Measurements from ENCODE around the gene ARMC6. TPM values are rescaled to one million over a fixed set of nuclear protein-coding genes. Genes with fewer than 3 reads are reported as not detected.

Gene ARMC6
- total RNA-seq, 1 experiment from 2014 or later = 51.4 TPM

DNA sequence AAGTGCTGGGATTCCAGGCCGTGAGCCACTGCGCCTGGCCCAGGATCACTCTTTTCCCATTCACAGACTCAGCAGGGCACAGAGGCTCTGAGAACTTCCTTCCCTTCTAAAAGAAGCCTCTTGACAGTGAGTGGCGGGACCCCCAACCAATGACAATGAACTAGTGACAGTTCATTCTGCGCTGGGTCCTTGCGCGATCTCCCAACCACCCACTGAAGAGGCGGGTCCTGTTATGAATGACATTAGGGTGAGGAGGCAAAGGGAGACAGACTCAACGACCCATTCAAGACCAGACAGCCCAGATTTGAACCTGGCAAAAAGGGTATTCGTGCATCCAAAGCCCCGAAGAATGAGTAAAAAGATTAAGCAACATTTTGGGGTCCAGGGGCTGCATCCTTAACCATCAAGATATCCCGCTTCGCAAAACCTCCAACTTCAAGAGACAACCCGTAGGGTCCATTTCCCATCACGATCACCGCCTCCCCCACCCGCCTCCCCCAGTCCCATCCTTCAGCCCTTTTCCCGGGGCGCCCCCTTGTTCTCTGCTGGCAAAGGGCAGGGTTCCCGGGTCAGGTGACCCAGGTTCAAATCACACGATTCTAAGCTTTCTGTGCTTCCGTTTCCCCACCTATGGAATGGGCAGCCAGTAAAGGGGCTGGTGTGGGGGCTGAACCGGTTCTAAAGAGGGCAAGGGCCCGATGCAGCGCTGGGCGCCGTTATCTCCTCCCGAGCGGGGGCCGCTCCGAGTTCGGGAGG lies 805 bp upstream of the ARMC6 start:
- H3K9me3 ChIP-seq (ENCODE audit: control insufficient read depth, insufficient read depth, low read depth, low read length) = no peaks in the 10 kb centered on the region
- peak overlapping the region; percentile 85 to 86 for H3K4me3 ChIP-seq (ENCODE audit: low read depth in 2 of 2, low read length in 2 of 2)
- H3K27ac ChIP-seq (ENCODE audit: low read length) = peak overlapping the region; percentile 88
- ATAC-seq = peak; percentile 42
- in situ Hi-C loops (cut with HindIII; ENCODE audit: low pct_unique_long_range_greater_than_20kb, low sequenced_read_pairs) (no loop called here), intact Hi-C loops (cut with micrococcal nuclease; ENCODE audit: unreplicated experiment) (no loop called here)
- POLR2A ChIA-PET = interaction anchor here (0.6 kb wide), 1 partner anchor 289 kb away, joined by 3 read pairs; no protein-coding TSS in a partner anchor
- CTCF ChIA-PET = no interaction called here
- TF ChIP-seq TCF7L2 (IDR thresholded peaks at IDR 0.05; ENCODE audit: low read depth, low read length) (no peak), SIN3A (IDR thresholded peaks at IDR 0.05; ENCODE audit: borderline replicate concordance, insufficient read depth, low read depth, low read length) (no peak), POLR2AphosphoS5 (IDR thresholded peaks at IDR 0.05; ENCODE audit: low read depth, low read length) (no peak)
- TF ChIP-seq, protein P1, sequence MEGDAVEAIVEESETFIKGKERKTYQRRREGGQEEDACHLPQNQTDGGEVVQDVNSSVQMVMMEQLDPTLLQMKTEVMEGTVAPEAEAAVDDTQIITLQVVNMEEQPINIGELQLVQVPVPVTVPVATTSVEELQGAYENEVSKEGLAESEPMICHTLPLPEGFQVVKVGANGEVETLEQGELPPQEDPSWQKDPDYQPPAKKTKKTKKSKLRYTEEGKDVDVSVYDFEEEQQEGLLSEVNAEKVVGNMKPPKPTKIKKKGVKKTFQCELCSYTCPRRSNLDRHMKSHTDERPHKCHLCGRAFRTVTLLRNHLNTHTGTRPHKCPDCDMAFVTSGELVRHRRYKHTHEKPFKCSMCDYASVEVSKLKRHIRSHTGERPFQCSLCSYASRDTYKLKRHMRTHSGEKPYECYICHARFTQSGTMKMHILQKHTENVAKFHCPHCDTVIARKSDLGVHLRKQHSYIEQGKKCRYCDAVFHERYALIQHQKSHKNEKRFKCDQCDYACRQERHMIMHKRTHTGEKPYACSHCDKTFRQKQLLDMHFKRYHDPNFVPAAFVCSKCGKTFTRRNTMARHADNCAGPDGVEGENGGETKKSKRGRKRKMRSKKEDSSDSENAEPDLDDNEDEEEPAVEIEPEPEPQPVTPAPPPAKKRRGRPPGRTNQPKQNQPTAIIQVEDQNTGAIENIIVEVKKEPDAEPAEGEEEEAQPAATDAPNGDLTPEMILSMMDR (IDR thresholded peaks at IDR 0.05) = no peak
- TF ChIP-seq, protein P2, sequence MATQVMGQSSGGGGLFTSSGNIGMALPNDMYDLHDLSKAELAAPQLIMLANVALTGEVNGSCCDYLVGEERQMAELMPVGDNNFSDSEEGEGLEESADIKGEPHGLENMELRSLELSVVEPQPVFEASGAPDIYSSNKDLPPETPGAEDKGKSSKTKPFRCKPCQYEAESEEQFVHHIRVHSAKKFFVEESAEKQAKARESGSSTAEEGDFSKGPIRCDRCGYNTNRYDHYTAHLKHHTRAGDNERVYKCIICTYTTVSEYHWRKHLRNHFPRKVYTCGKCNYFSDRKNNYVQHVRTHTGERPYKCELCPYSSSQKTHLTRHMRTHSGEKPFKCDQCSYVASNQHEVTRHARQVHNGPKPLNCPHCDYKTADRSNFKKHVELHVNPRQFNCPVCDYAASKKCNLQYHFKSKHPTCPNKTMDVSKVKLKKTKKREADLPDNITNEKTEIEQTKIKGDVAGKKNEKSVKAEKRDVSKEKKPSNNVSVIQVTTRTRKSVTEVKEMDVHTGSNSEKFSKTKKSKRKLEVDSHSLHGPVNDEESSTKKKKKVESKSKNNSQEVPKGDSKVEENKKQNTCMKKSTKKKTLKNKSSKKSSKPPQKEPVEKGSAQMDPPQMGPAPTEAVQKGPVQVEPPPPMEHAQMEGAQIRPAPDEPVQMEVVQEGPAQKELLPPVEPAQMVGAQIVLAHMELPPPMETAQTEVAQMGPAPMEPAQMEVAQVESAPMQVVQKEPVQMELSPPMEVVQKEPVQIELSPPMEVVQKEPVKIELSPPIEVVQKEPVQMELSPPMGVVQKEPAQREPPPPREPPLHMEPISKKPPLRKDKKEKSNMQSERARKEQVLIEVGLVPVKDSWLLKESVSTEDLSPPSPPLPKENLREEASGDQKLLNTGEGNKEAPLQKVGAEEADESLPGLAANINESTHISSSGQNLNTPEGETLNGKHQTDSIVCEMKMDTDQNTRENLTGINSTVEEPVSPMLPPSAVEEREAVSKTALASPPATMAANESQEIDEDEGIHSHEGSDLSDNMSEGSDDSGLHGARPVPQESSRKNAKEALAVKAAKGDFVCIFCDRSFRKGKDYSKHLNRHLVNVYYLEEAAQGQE (IDR thresholded peaks at IDR 0.05; ENCODE audit: insufficient read depth in 1 of 2, low read depth in 2 of 2, low read length in 1 of 2) = no peak
- H3K4me1 ChIP-seq (ENCODE audit: control insufficient read depth, insufficient read depth, low read length) = peaks cover 6% of the 10 kb centered on the region; the same call in 1 of the 2 replicates
- H3K27me3 ChIP-seq (ENCODE audit: control insufficient read depth, insufficient read depth, low read length) = no peaks in the 10 kb centered on the region
- TSS peak; percentile 88 for BruUV-seq (replicated peaks)
- no peak for DNase-seq (ENCODE audit: low read depth, low spot score)
- peaks cover 8% of the 10 kb centered on the region for H3K36me3 ChIP-seq (ENCODE audit: control insufficient read depth, insufficient read depth, low read length)

DNA sequence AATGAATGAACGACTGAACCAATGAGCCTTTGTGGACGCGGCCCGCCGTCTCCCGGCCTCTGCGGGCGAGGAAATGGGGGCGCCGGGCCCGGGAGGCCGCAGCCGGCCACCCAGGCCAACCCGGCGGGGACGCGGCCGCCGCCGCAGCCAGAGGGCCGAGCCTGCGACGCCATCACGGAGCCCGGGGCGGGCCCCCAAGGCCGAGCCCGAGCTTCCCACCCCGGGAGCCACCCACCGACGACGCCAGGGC lies 302 bp upstream of the ARMC6 start:
- DNase-seq (ENCODE audit: low read depth, low spot score) = no peak
- no peak for TF ChIP-seq SIN3A (IDR thresholded peaks at IDR 0.05; ENCODE audit: borderline replicate concordance, insufficient read depth, low read depth, low read length)
- no peak for TF ChIP-seq POLR2AphosphoS5 (IDR thresholded peaks at IDR 0.05; ENCODE audit: low read depth, low read length)
- TF ChIP-seq, protein P1 (IDR thresholded peaks at IDR 0.05) = no peak
- no peak for TF ChIP-seq TCF7L2 (IDR thresholded peaks at IDR 0.05; ENCODE audit: low read depth, low read length)
- TF ChIP-seq, protein P2 (IDR thresholded peaks at IDR 0.05; ENCODE audit: insufficient read depth in 1 of 2, low read depth in 2 of 2, low read length in 1 of 2) = no peak
- Histone ChIP-seq H3K27ac (ENCODE audit: low read length) (peak overlapping the region; percentile 88), H3K36me3 (ENCODE audit: control insufficient read depth, insufficient read depth, low read length) (peaks cover 6% of the 10 kb centered on the region), H3K4me1 (ENCODE audit: control insufficient read depth, insufficient read depth, low read length) (peaks cover 6% of the 10 kb centered on the region; the same call in 1 of the 2 replicates), H3K9me3 (ENCODE audit: control insufficient read depth, insufficient read depth, low read depth, low read length) (no peaks in the 10 kb centered on the region), H3K4me3 (ENCODE audit: low read depth in 2 of 2, low read length in 2 of 2) (peak overlapping the region; percentile 85 to 86), H3K27me3 (ENCODE audit: control insufficient read depth, insufficient read depth, low read length) (no peaks in the 10 kb centered on the region)
- BruUV-seq (replicated peaks) = no TSS peak
- CTCF ChIA-PET = no interaction called here
- POLR2A ChIA-PET = interaction anchor here (0.6 kb wide), 1 partner anchor 289 kb away, joined by 3 read pairs; no protein-coding TSS in a partner anchor
- no peak for ATAC-seq
- in situ Hi-C loops (cut with HindIII; ENCODE audit: low pct_unique_long_range_greater_than_20kb, low sequenced_read_pairs) (no loop called here), intact Hi-C loops (cut with micrococcal nuclease; ENCODE audit: unreplicated experiment) (no loop called here)
